DOHH2 (cell line): ENCODE results near the gene TCEAL2.
"Not testable (repeated sequence)": the region's sequence is repeated elsewhere in the genome, so short reads cannot be mapped to it uniquely, and the experiment has no call there.

Experiments used
- CTCF ChIP-seq: fragments of 200-600 bp; sonication (generic); IDR thresholded peaks from one replicate; pipeline ENCODE4 v1.5.1; 2014; ENCODE audit warnings: antibody characterized with exemption, mild to moderate bottlenecking, low read depth, low read length; ENCODE audit not compliant: poor library complexity, severe bottlenecking
- EZH2phosphoT487 ChIP-seq: fragments of 200-600 bp; sonication (generic); IDR thresholded peaks from 2 replicates; pipeline ENCODE4 v1.6.1; 2017; ENCODE audit warnings: borderline replicate concordance, mild to moderate bottlenecking, antibody characterized with exemption, low read length, moderate library complexity, mixed read lengths

GRCh38 chrX:102141631-102142030 is 16.2 kb downstream of the TCEAL2 start:
- TF ChIP-seq CTCF, EZH2phosphoT487: not testable (repeated sequence)
